ENCODE measurements around the gene C5orf52.
"Not testable (repeated sequence)": the region's sequence is repeated elsewhere in the genome, so short reads cannot be mapped to it uniquely, and the experiment has no call there.

Gene C5orf52

GRCh38 chr5:157690690-157691433 is 19.5 kb downstream of the C5orf52 start:
- H3K27me3 ChIP-seq (ENCODE audit: control insufficient read depth, low read length) = no peaks in the 10 kb centered on the region
- no peak overlapping the region for H3K4me3 ChIP-seq (ENCODE audit: low read length)
- H3K36me3 ChIP-seq (ENCODE audit: control insufficient read depth, low read length) = no peaks in the 10 kb centered on the region
- H3K27ac ChIP-seq (ENCODE audit: low read depth, low read length) = no peak overlapping the region
- TF ChIP-seq CTCF (IDR thresholded peaks at IDR 0.05; ENCODE audit: low read depth, low read length, poor library complexity, severe bottlenecking) (no peak), EZH2phosphoT487 (IDR thresholded peaks at IDR 0.05; ENCODE audit: borderline replicate concordance, low read length) (no peak)
- no peaks in the 10 kb centered on the region for H3K9me2 ChIP-seq (replicated peaks; ENCODE audit: control insufficient read depth, low read length)
- no peaks in the 10 kb centered on the region for H3F3A ChIP-seq (ENCODE audit: control insufficient read depth, insufficient read depth)
- no peaks in the 10 kb centered on the region for H3K79me2 ChIP-seq (ENCODE audit: control insufficient read depth, low read length)
- no peaks in the 10 kb centered on the region for H3K4me1 ChIP-seq (ENCODE audit: control insufficient read depth, low read length)
- no peaks in the 10 kb centered on the region for H4K20me1 ChIP-seq (ENCODE audit: control insufficient read depth, insufficient read depth, low read depth, low read length)
- no peak overlapping the region for H3K4me2 ChIP-seq (ENCODE audit: low read length)
- no peaks in the 10 kb centered on the region; the same call in 1 of the 2 replicates for H3K9me3 ChIP-seq (ENCODE audit: control insufficient read depth, insufficient read depth, low read length)

GRCh38 chr5:157693816-157694215 is 22.5 kb downstream of the C5orf52 start:
- not testable (repeated sequence) for H3K4me1 ChIP-seq (ENCODE audit: control insufficient read depth, low read length); H3K4me3 ChIP-seq (ENCODE audit: low read length); H3K9me2 ChIP-seq (replicated peaks; ENCODE audit: control insufficient read depth, low read length); H4K20me1 ChIP-seq (ENCODE audit: control insufficient read depth, insufficient read depth, low read depth, low read length); H3K9me3 ChIP-seq (ENCODE audit: control insufficient read depth, insufficient read depth, low read length); H3K79me2 ChIP-seq (ENCODE audit: control insufficient read depth, low read length); H3K36me3 ChIP-seq (ENCODE audit: control insufficient read depth, low read length); H3K27ac ChIP-seq (ENCODE audit: low read depth, low read length); H3F3A ChIP-seq (ENCODE audit: control insufficient read depth, insufficient read depth); H3K27me3 ChIP-seq (ENCODE audit: control insufficient read depth, low read length); H3K4me2 ChIP-seq (ENCODE audit: low read length)

GRCh38 chr5:157696154-157696553 is 24.8 kb downstream of the C5orf52 start:
- H3K27ac ChIP-seq (ENCODE audit: low read depth, low read length); H3K36me3 ChIP-seq (ENCODE audit: control insufficient read depth, low read length); H3K27me3 ChIP-seq (ENCODE audit: control insufficient read depth, low read length); H3K4me2 ChIP-seq (ENCODE audit: low read length); H3K9me2 ChIP-seq (replicated peaks; ENCODE audit: control insufficient read depth, low read length); H4K20me1 ChIP-seq (ENCODE audit: control insufficient read depth, insufficient read depth, low read depth, low read length); H3K79me2 ChIP-seq (ENCODE audit: control insufficient read depth, low read length); H3K4me1 ChIP-seq (ENCODE audit: control insufficient read depth, low read length); H3F3A ChIP-seq (ENCODE audit: control insufficient read depth, insufficient read depth); H3K4me3 ChIP-seq (ENCODE audit: low read length): not testable (repeated sequence)
- H3K9me3 ChIP-seq (ENCODE audit: control insufficient read depth, insufficient read depth, low read length) = peaks cover 14% of the 10 kb centered on the region

GRCh38 chr5:157698674-157699073 is 27.3 kb downstream of the C5orf52 start:
- not testable (repeated sequence) for H3K27me3 ChIP-seq (ENCODE audit: control insufficient read depth, low read length); H3K36me3 ChIP-seq (ENCODE audit: control insufficient read depth, low read length); H3K27ac ChIP-seq (ENCODE audit: low read depth, low read length)

GRCh38 chr5:157703736-157704135 is 32.4 kb downstream of the C5orf52 start:
- Histone ChIP-seq H3K27ac (ENCODE audit: low read depth, low read length) (no peak overlapping the region), H3K79me2 (ENCODE audit: control insufficient read depth, low read length) (no peaks in the 10 kb centered on the region), H3F3A (ENCODE audit: control insufficient read depth, insufficient read depth) (no peaks in the 10 kb centered on the region), H3K4me2 (ENCODE audit: low read length) (no peak overlapping the region), H3K9me3 (ENCODE audit: control insufficient read depth, insufficient read depth, low read length) (peaks cover 11% of the 10 kb centered on the region; the same call in 1 of the 2 replicates), H4K20me1 (ENCODE audit: control insufficient read depth, insufficient read depth, low read depth, low read length) (no peaks in the 10 kb centered on the region), H3K4me1 (ENCODE audit: control insufficient read depth, low read length) (no peaks in the 10 kb centered on the region), H3K36me3 (ENCODE audit: control insufficient read depth, low read length) (no peaks in the 10 kb centered on the region), H3K9me2 (replicated peaks; ENCODE audit: control insufficient read depth, low read length) (no peaks in the 10 kb centered on the region), H3K4me3 (ENCODE audit: low read length) (no peak overlapping the region), H3K27me3 (ENCODE audit: control insufficient read depth, low read length) (no peaks in the 10 kb centered on the region)
- no peak for TF ChIP-seq EZH2phosphoT487 (IDR thresholded peaks at IDR 0.05; ENCODE audit: borderline replicate concordance, low read length)
- no peak for TF ChIP-seq CTCF (IDR thresholded peaks at IDR 0.05; ENCODE audit: low read depth, low read length, poor library complexity, severe bottlenecking)

More at GRCh38 chr5:157698674-157699073, 27.3 kb downstream of the C5orf52 start:
- not testable (repeated sequence) for H3K4me1 ChIP-seq (ENCODE audit: control insufficient read depth, low read length); H3K9me2 ChIP-seq (replicated peaks; ENCODE audit: control insufficient read depth, low read length); H3K79me2 ChIP-seq (ENCODE audit: control insufficient read depth, low read length); H3K4me3 ChIP-seq (ENCODE audit: low read length); H3K4me2 ChIP-seq (ENCODE audit: low read length); H3F3A ChIP-seq (ENCODE audit: control insufficient read depth, insufficient read depth); H4K20me1 ChIP-seq (ENCODE audit: control insufficient read depth, insufficient read depth, low read depth, low read length)
- peaks cover 19% of the 10 kb centered on the region for H3K9me3 ChIP-seq (ENCODE audit: control insufficient read depth, insufficient read depth, low read length)
